H1 (cell line): ENCODE results near the gene SMARCD2. TPM values are rescaled to one million over a fixed set of nuclear protein-coding genes. Genes with fewer than 3 reads are reported as not detected.

Experiments
- RBBP5 ChIP-seq: IDR thresholded peaks from 2 replicates; pipeline ENCODE4 v1.7.1; 2012; ENCODE audit warnings: low read depth, mild to moderate bottlenecking, inconsistent platforms, low read length, moderate library complexity, borderline replicate concordance
- polyA plus RNA-seq, 7 experiments: library from polyadenylated mRNA; depleted of rRNA in 3 of 7; stranded (reverse) in 5 of 7; unstranded in 2 of 7; fragments of >200 nt in 5 of 7; fragments of 200-250 nt in 2 of 7; gene quantifications; 1 replicate in 5 of 7; 2 replicates in 1 of 7; 4 replicates in 1 of 7; pipeline versions ENCODE4 v1.2.1 to v1.2.3, GENCODE V29; 2011 to 2013; ENCODE audit warnings: missing spikeins in 2 of 7, mixed read lengths in 2 of 7
- total RNA-seq: library from RNA; stranded (reverse); fragmentation: NEBNext Ultra II Directional; extraction: Animal tissue kit (Norgen Biotek cat#: 25700); gene quantifications from 2 replicates; pipeline ENCODE4 v1.2.1, GENCODE V29; 2021

SMARCD2 gene
- total and polyA plus RNA-seq, 2 of the 8 experiments (the other 6 are each of a cell fraction or from before 2014, with no cell fraction given) = 90.0 to 92.2 TPM

- no peak for TF ChIP-seq RBBP5
These were observed 39.6 kb upstream of the SMARCD2 start, which contains the start of gene GH2 (continued) for GRCh38 chr17:63881935-63882601.
